HEK293 (cell line): ENCODE results near the gene GSG1L2.

ENCODE experiments used
- CTCF ChIP-seq: fragments of 450-650 bp; formaldehyde crosslinking; IDR thresholded peaks from 2 replicates; pipeline ENCODE4 v1.5.1; 2016; ENCODE audit warnings: missing biosample characterization, missing genetic modification characterization
- HOXC10 ChIP-seq: sonication (generic); formaldehyde crosslinking; IDR thresholded peaks from 2 replicates; pipeline ENCODE4 v1.8.1; 2023; ENCODE audit warnings: mild to moderate bottlenecking, missing genetic modification reagents
- PBX3 ChIP-seq: sonication (generic); formaldehyde crosslinking; IDR thresholded peaks from 2 replicates; pipeline ENCODE4 v1.8.1; 2022; ENCODE audit warnings: mild to moderate bottlenecking, moderate library complexity, missing genetic modification reagents
- REST ChIP-seq: fragments of 450-650 bp; formaldehyde crosslinking; IDR thresholded peaks from 2 replicates; pipeline ENCODE4 v1.5.1; 2016; ENCODE audit warnings: missing biosample characterization, missing genetic modification characterization
- YY1 ChIP-seq: fragments of 450-650 bp; formaldehyde crosslinking; IDR thresholded peaks from 2 replicates; pipeline ENCODE4 v1.5.1; 2018; ENCODE audit warnings: missing biosample characterization, missing genetic modification characterization
- ZBTB8A ChIP-seq: fragments of 450-650 bp; formaldehyde crosslinking; IDR thresholded peaks from 2 replicates; pipeline ENCODE4 v1.5.1; 2016; ENCODE audit warnings: missing biosample characterization, missing genetic modification characterization
- ZNF155 ChIP-seq: fragments of 450-650 bp; formaldehyde crosslinking; IDR thresholded peaks from 2 replicates; pipeline ENCODE4 v1.5.1; 2016; ENCODE audit warnings: missing biosample characterization, missing genetic modification characterization
- ZNF302 ChIP-seq: fragments of 450-650 bp; formaldehyde crosslinking; IDR thresholded peaks from 2 replicates; pipeline ENCODE4 v1.5.1; 2016; ENCODE audit warnings: missing biosample characterization, missing genetic modification characterization, low read depth
- ZNF558 ChIP-seq: fragments of 450-650 bp; formaldehyde crosslinking; IDR thresholded peaks from 2 replicates; pipeline ENCODE4 v1.5.1; 2016; ENCODE audit warnings: missing biosample characterization, missing genetic modification characterization
- ZNF777 ChIP-seq: fragments of 450-650 bp; formaldehyde crosslinking; IDR thresholded peaks from 2 replicates; pipeline ENCODE4 v1.5.1; 2017; ENCODE audit warnings: missing biosample characterization, missing genetic modification characterization, borderline replicate concordance
- TF ChIP-seq, protein P1 (sequence below): fragments of 450-650 bp; formaldehyde crosslinking; IDR thresholded peaks from 2 replicates; pipeline ENCODE4 v1.5.1; 2016; ENCODE audit warnings: missing biosample characterization, missing genetic modification characterization
- TF ChIP-seq, protein P2 (sequence below): IDR thresholded peaks from 2 replicates; pipeline ENCODE4 v1.6.1; 2011; ENCODE audit warnings: mild to moderate bottlenecking, low read depth, low read length, borderline replicate concordance

DNA sequence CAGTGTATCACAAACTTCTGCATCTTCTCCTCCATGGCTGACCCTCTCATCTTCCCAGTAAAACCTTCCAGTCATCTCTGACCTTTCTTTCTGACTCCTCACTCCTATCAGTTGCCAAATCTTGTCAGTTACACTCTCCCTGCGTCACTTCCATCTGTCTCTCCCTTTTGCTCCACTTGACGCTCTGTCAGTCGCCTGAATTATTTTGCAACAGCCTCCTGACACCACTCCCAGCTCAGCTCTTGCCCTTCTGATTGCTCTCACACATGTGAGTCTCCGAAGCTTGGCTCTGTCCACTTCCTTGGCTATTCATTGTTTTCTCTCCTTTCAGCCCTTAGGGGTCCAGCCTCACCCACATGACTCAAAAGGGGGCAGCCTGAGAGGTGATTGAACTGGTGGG, 58.2 kb downstream of the GSG1L2 start:
- TF ChIP-seq ZBTB8A (tag by site-specific recombination) (no peak), ZNF302 (tag by site-specific recombination) (no peak), YY1 (tag by site-specific recombination) (no peak), PBX3 (CRISPR knock-in tag) (no peak), CTCF (tag by site-specific recombination) (no peak), REST (no peak), ZNF777 (tag by site-specific recombination) (no peak), ZNF155 (tag by site-specific recombination) (no peak), ZNF558 (no peak), HOXC10 (CRISPR knock-in tag) (no peak)
- TF ChIP-seq, protein P1, sequence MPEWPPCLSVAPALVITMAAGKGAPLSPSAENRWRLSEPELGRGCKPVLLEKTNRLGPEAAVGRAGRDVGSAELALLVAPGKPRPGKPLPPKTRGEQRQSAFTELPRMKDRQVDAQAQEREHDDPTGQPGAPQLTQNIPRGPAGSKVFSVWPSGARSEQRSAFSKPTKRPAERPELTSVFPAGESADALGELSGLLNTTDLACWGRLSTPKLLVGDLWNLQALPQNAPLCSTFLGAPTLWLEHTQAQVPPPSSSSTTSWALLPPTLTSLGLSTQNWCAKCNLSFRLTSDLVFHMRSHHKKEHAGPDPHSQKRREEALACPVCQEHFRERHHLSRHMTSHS (tag by site-specific recombination): no peak
- TF ChIP-seq, protein P2, sequence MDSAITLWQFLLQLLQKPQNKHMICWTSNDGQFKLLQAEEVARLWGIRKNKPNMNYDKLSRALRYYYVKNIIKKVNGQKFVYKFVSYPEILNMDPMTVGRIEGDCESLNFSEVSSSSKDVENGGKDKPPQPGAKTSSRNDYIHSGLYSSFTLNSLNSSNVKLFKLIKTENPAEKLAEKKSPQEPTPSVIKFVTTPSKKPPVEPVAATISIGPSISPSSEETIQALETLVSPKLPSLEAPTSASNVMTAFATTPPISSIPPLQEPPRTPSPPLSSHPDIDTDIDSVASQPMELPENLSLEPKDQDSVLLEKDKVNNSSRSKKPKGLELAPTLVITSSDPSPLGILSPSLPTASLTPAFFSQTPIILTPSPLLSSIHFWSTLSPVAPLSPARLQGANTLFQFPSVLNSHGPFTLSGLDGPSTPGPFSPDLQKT: no peak
